OCI-LY3 (cell line): ENCODE data around the gene STX1B.

Experiments used
- H2AFZ ChIP-seq: fragments of 200-600, 300-600 bp; shearing (Covaris generic); 2 replicates; pipeline ENCODE4 v1.6.0; 2014; ENCODE audit warnings: antibody characterized with exemption, low read depth, low read length
- H3K27ac ChIP-seq: fragments of 200-600, 300-600 bp; sonication (generic); 2 replicates; pipeline ENCODE4 v1.5.1; 2014; ENCODE audit warnings: mild to moderate bottlenecking, low read length, moderate library complexity, mixed read lengths
- H3K27me3 ChIP-seq: fragments of 200-600, 300-600 bp; sonication (generic); 2 replicates; pipeline ENCODE4 v1.6.1; 2014; ENCODE audit warnings: low read depth, low read length, mixed read lengths
- H3K36me3 ChIP-seq: fragments of 200-600, 300-600 bp; sonication (generic); replicated peaks from 2 replicates; pipeline ENCODE3; 2014; ENCODE audit warnings: low read depth, low read length, mixed read lengths
- H3K4me1 ChIP-seq: fragments of 300-600, 200-600 bp; sonication (generic); 2 replicates; pipeline ENCODE4 v1.6.1; 2014; ENCODE audit warnings: low read length, mixed read lengths
- H3K4me2 ChIP-seq: fragments of 200-600, 300-600 bp; sonication (generic); 2 replicates; pipeline ENCODE4 v1.6.1; 2014; ENCODE audit warnings: low read length, mixed read lengths
- H3K4me3 ChIP-seq: fragments of 300-600, 200-600 bp; sonication (generic); 2 replicates; pipeline ENCODE4 v1.5.1; 2014; ENCODE audit warnings: antibody characterized with exemption, mild to moderate bottlenecking, low read length, moderate library complexity
- H3K79me2 ChIP-seq: fragments of 300-600, 200-600 bp; shearing (Covaris generic); 2 replicates; pipeline ENCODE4 v1.6.1; 2014; ENCODE audit warnings: mild to moderate bottlenecking, low read length, mixed read lengths
- H3K9ac ChIP-seq: fragments of 300-600, 200-600 bp; shearing (Covaris generic); 2 replicates; pipeline ENCODE4 v1.6.0; 2014; ENCODE audit warnings: mild to moderate bottlenecking, low read length, moderate library complexity
- H3K9me3 ChIP-seq: fragments of 200-600, 300-600 bp; shearing (Covaris generic); 2 replicates; pipeline ENCODE4 v1.6.1; 2014; ENCODE audit warnings: low read length, mixed read lengths; ENCODE audit not compliant: insufficient read depth
- H4K20me1 ChIP-seq: fragments of 200-600, 300-600 bp; sonication (generic); 2 replicates; pipeline ENCODE4 v1.6.1; 2016; ENCODE audit warnings: low read length, mixed read lengths; ENCODE audit not compliant: insufficient read depth
- EZH2phosphoT487 ChIP-seq: fragments of 200-600 bp; shearing (Covaris generic); IDR thresholded peaks from 2 replicates; pipeline ENCODE4 v1.6.1; 2018; ENCODE audit warnings: antibody characterized with exemption, mixed run types, low read depth
- TF ChIP-seq, protein P1 (sequence below): fragments of 200-600, 300-600 bp; sonication (generic); IDR thresholded peaks from 2 replicates; pipeline ENCODE4 v1.5.1; 2014; ENCODE audit warnings: antibody characterized with exemption, low read length, low read depth

Gene STX1B

DNA sequence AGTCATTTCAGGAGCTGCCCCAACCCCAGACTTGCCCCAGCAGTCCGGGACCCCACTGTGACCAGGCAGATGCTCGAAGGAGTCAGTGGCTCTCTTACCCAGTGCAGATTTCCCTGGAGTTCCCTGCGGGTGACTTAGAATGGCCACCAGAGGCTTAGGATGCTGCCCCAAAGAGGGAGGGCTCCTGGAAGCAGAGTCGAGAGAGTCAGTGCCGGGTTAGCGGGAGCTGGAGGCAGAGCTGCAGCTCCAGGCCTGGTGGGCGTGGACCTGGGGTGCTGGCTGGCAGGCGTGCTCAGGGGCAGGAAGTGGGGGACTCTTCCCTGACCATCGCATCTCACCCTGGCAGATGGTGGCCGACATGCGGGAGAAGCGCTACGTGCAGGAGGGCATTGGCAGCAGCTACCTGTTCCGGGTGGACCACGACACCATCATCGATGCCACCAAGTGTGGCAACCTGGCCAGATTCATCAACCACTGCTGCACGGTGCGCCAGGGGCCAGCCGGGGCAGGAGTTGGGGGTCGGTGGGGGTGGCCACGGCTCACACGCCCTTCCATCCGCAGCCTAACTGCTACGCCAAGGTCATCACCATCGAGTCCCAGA lies 27.0 kb downstream of the STX1B start:
- Histone ChIP-seq H3K4me1 (no peaks in the 10 kb centered on the region), H3K36me3 (peaks cover 20% of the 10 kb centered on the region), H2AFZ (no peak overlapping the region), H3K4me3 (no peak overlapping the region), H3K79me2 (no peaks in the 10 kb centered on the region), H3K4me2 (no peak overlapping the region), H3K9ac (no peak overlapping the region), H3K27me3 (no peaks in the 10 kb centered on the region), H3K27ac (no peak overlapping the region), H4K20me1 (no peaks in the 10 kb centered on the region), H3K9me3 (no peaks in the 10 kb centered on the region)
- TF ChIP-seq, protein P1, sequence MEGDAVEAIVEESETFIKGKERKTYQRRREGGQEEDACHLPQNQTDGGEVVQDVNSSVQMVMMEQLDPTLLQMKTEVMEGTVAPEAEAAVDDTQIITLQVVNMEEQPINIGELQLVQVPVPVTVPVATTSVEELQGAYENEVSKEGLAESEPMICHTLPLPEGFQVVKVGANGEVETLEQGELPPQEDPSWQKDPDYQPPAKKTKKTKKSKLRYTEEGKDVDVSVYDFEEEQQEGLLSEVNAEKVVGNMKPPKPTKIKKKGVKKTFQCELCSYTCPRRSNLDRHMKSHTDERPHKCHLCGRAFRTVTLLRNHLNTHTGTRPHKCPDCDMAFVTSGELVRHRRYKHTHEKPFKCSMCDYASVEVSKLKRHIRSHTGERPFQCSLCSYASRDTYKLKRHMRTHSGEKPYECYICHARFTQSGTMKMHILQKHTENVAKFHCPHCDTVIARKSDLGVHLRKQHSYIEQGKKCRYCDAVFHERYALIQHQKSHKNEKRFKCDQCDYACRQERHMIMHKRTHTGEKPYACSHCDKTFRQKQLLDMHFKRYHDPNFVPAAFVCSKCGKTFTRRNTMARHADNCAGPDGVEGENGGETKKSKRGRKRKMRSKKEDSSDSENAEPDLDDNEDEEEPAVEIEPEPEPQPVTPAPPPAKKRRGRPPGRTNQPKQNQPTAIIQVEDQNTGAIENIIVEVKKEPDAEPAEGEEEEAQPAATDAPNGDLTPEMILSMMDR = no peak
- no peak for TF ChIP-seq EZH2phosphoT487

- Histone ChIP-seq H3K4me2 (no peak overlapping the region), H4K20me1 (no peaks in the 10 kb centered on the region), H2AFZ (no peak overlapping the region), H3K9ac (no peak overlapping the region), H3K36me3 (peaks cover 20% of the 10 kb centered on the region), H3K27me3 (no peaks in the 10 kb centered on the region), H3K4me3 (no peak overlapping the region), H3K4me1 (no peaks in the 10 kb centered on the region), H3K27ac (no peak overlapping the region), H3K9me3 (no peaks in the 10 kb centered on the region), H3K79me2 (no peaks in the 10 kb centered on the region)
- TF ChIP-seq EZH2phosphoT487 = no peak
- TF ChIP-seq, protein P1 = no peak
Observed at GRCh38 chr16:30982548-30983288, 27.7 kb downstream of the STX1B start.

DNA sequence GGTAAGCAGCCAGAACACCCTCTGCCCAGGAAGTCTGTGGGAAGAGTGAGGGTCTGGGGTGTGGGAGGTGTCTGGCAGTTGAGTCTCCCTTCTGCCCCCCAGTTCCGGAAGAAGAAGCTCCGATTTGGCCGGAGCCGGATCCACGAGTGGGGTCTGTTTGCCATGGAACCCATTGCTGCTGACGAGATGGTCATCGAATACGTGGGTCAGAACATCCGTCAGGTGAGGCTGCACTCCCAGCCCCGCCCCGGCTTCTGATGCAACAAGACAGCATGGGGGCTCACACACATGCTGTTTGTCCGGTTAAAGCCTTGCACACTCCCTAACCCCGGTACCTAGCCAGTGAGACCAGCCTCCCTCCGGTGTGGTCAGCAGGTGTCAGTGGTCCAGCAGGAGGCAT lies 29.5 kb downstream of the STX1B start:
- TF ChIP-seq EZH2phosphoT487 = no peak
- TF ChIP-seq, protein P1 = no peak

GRCh38 chr16:30980434-30980833 lies 30.0 kb downstream of the STX1B start:
- TF ChIP-seq, protein P1 = no peak
- TF ChIP-seq EZH2phosphoT487 = no peak
- H3K9me3 ChIP-seq = no peaks in the 10 kb centered on the region
- no peaks in the 10 kb centered on the region for H4K20me1 ChIP-seq
- H3K4me3 ChIP-seq = no peak overlapping the region
- H3K27ac ChIP-seq = no peak overlapping the region
- no peak overlapping the region for H3K9ac ChIP-seq
- H3K4me1 ChIP-seq = no peaks in the 10 kb centered on the region
- no peaks in the 10 kb centered on the region for H3K27me3 ChIP-seq
- no peak overlapping the region for H3K4me2 ChIP-seq
- no peaks in the 10 kb centered on the region for H3K79me2 ChIP-seq
- H2AFZ ChIP-seq = no peak overlapping the region
- H3K36me3 ChIP-seq = peaks cover 31% of the 10 kb centered on the region

More for the DNA sequence above, 29.5 kb downstream of the STX1B start:
- no peaks in the 10 kb centered on the region for H3K27me3 ChIP-seq
- H4K20me1 ChIP-seq = no peaks in the 10 kb centered on the region
- H3K27ac ChIP-seq = no peak overlapping the region
- no peaks in the 10 kb centered on the region for H3K4me1 ChIP-seq
- H3K79me2 ChIP-seq = no peaks in the 10 kb centered on the region
- H3K4me3 ChIP-seq = no peak overlapping the region
- peaks cover 26% of the 10 kb centered on the region for H3K36me3 ChIP-seq
- H2AFZ ChIP-seq = no peak overlapping the region
- H3K9ac ChIP-seq = no peak overlapping the region
- no peak overlapping the region for H3K4me2 ChIP-seq
- H3K9me3 ChIP-seq = no peaks in the 10 kb centered on the region
